Measurements from ENCODE around the gene HRK. TPM values are rescaled to one million over a fixed set of nuclear protein-coding genes. Genes with fewer than 3 reads are reported as not detected.
A peak's percentile ranks its signal among the peaks of the same experiment; 100 is the strongest.

The HRK gene
- total and polyA plus RNA-seq, 9 of the 15 experiments (the other 6 are each of a cell fraction or from before 2014, with no cell fraction given): 0.01 to 0.05 (median 0.04) TPM; not detected in 6

GRCh38 chr12:116818948-116819832 is 62.1 kb downstream of the HRK start (continued):
- TF ChIP-seq ZNF316 (IDR thresholded peaks at IDR 0.05) (no peak), ZNF444 (CRISPR knock-in tag; IDR thresholded peaks at IDR 0.05) (no peak), ATF6 (CRISPR knock-in tag; IDR thresholded peaks at IDR 0.05) (no peak), CHCHD3 (CRISPR knock-in tag; IDR thresholded peaks at IDR 0.05) (no peak), MYNN (IDR thresholded peaks at IDR 0.05) (no peak), MYNN (CRISPR knock-in tag; IDR thresholded peaks at IDR 0.05) (no peak), ZNF324 (CRISPR knock-in tag; IDR thresholded peaks at IDR 0.05) (no peak), ZNF408 (CRISPR knock-in tag; IDR thresholded peaks at IDR 0.05; ENCODE audit: low read depth) (no peak), FIP1L1 (IDR thresholded peaks at IDR 0.05; ENCODE audit: low read depth, low read length, poor library complexity, severe bottlenecking) (peak; percentile 78), ZNF707 (CRISPR knock-in tag; conservative IDR thresholded peaks at IDR 0.05) (no peak), ZNF695 (CRISPR knock-in tag; IDR thresholded peaks at IDR 0.05) (no peak), CAMTA2 (CRISPR knock-in tag; conservative IDR thresholded peaks at IDR 0.05) (no peak), YY1 (IDR thresholded peaks at IDR 0.05; ENCODE audit: borderline replicate concordance in 1 of 3, control insufficient read depth in 1 of 3, extremely low read depth in 1 of 3, insufficient read depth in 3 of 3, insufficient read length in 1 of 3, insufficient replicate concordance in 2 of 3, low read depth in 1 of 3, low read length in 2 of 3) (peak; percentile 81 to 97 (median 96)), DEAF1 (CRISPR knock-in tag; IDR thresholded peaks at IDR 0.05) (no peak), JUN (IDR thresholded peaks at IDR 0.05; ENCODE audit: borderline replicate concordance, low read depth, low read length) (peak; percentile 98), JUN (CRISPR knock-in tag; IDR thresholded peaks at IDR 0.05; ENCODE audit: borderline replicate concordance) (peak; percentile 97), ZFP1 (CRISPR knock-in tag; IDR thresholded peaks at IDR 0.05) (no peak), THRA (IDR thresholded peaks at IDR 0.05) (no peak), HMG20A (CRISPR knock-in tag; conservative IDR thresholded peaks at IDR 0.05) (no peak), CTCF (IDR thresholded peaks at IDR 0.05 in 2 of 3, conservative IDR thresholded peaks at IDR 0.05 in 1 of 3; ENCODE audit: insufficient read depth in 2 of 3, low read depth in 1 of 3, low read length in 3 of 3) (no peak)
